GM12878 (cell line): Measurements from ENCODE around the gene MAPK8IP1. TPM values are rescaled to one million over a fixed set of nuclear protein-coding genes. Genes with fewer than 3 reads are reported as not detected.

ENCODE experiments used
- ATF7 ChIP-seq: fragments of 450-650 bp; IDR thresholded peaks from 2 replicates; pipeline ENCODE4 v1.6.1; 2016; ENCODE audit warnings: low read depth, mild to moderate bottlenecking
- CBFB ChIP-seq: IDR thresholded peaks from 2 replicates; pipeline ENCODE4 v1.6.1; 2016; ENCODE audit warnings: antibody characterized with exemption, low read depth
- CREB1 ChIP-seq: IDR thresholded peaks from 2 replicates; pipeline ENCODE4 v1.6.1; 2012; ENCODE audit warnings: low read depth, mild to moderate bottlenecking, inconsistent platforms
- EED ChIP-seq: sonication (generic); IDR thresholded peaks from 2 replicates; pipeline ENCODE4 v1.6.1; 2016; ENCODE audit warnings: antibody characterized with exemption, low read depth
- ESRRA ChIP-seq: IDR thresholded peaks from 2 replicates; pipeline ENCODE4 v1.6.1; 2012; ENCODE audit warnings: mild to moderate bottlenecking, low read length, improper control_type of control experiment
- ETV6 ChIP-seq, 2 experiments: fragments of 450-650 bp in 1 of 2; IDR thresholded peaks in 1 of 2; conservative IDR thresholded peaks in 1 of 2; 2 replicates each; pipeline ENCODE4 v1.6.1; 2014; ENCODE audit warnings: antibody characterized with exemption in 1 of 2, borderline replicate concordance in 1 of 2, low read depth in 1 of 2, mild to moderate bottlenecking in 1 of 2, moderate library complexity in 1 of 2
- FOS ChIP-seq: IDR thresholded peaks from 3 replicates; pipeline ENCODE4 v1.6.1; 2011; ENCODE audit warnings: borderline replicate concordance; ENCODE audit not compliant: insufficient read length; ENCODE audit errors: extremely low read depth
- GABPA ChIP-seq: IDR thresholded peaks from 2 replicates; pipeline ENCODE4 v1.6.1; 2014; ENCODE audit warnings: antibody characterized with exemption, low read depth, mild to moderate bottlenecking, inconsistent platforms
- GATAD2B ChIP-seq: fragments of 450-650 bp; conservative IDR thresholded peaks from 2 replicates; pipeline ENCODE4 v1.6.1; 2017; ENCODE audit warnings: low read depth, mild to moderate bottlenecking, moderate library complexity
- LARP7 ChIP-seq: fragments of 450-650 bp; IDR thresholded peaks from 2 replicates; pipeline ENCODE4 v1.6.1; 2017; ENCODE audit warnings: mild to moderate bottlenecking
- MAX ChIP-seq: IDR thresholded peaks from 2 replicates; pipeline ENCODE4 v1.6.1; 2012; ENCODE audit warnings: low read depth, low read length, improper control_type of control experiment
- MEF2B ChIP-seq: fragments of 450-650 bp; IDR thresholded peaks from 2 replicates; pipeline ENCODE4 v1.6.1; 2018; ENCODE audit warnings: mild to moderate bottlenecking, moderate library complexity; ENCODE audit not compliant: partially characterized antibody, poor library complexity, severe bottlenecking
- MTA2 ChIP-seq: fragments of 450-650 bp; IDR thresholded peaks from 2 replicates; pipeline ENCODE4 v1.6.1; 2016; ENCODE audit warnings: low read depth, mild to moderate bottlenecking, moderate library complexity
- MTA3 ChIP-seq: IDR thresholded peaks from 2 replicates; pipeline ENCODE4 v1.6.1; 2012; ENCODE audit warnings: low read length, inconsistent platforms, borderline replicate concordance
- POLR2A ChIP-seq: IDR thresholded peaks from 2 replicates; pipeline ENCODE4 v1.6.1; 2011; ENCODE audit warnings: low read depth, mild to moderate bottlenecking, low read length
- POLR2AphosphoS2 ChIP-seq: IDR thresholded peaks from 2 replicates; pipeline ENCODE4 v1.6.1; 2011; ENCODE audit warnings: low read depth, mild to moderate bottlenecking, low read length, improper control_type of control experiment, moderate library complexity
- RELA ChIP-seq: fragments of 450-650 bp; IDR thresholded peaks from 2 replicates; pipeline ENCODE4 v1.8.0; 2014; ENCODE audit warnings: borderline replicate concordance; ENCODE audit not compliant: partially characterized antibody
- SMARCA5 ChIP-seq: fragments of 450-650 bp; IDR thresholded peaks from 2 replicates; pipeline ENCODE4 v1.6.1; 2017; ENCODE audit warnings: mild to moderate bottlenecking
- SUZ12 ChIP-seq: fragments of 200-600 bp; sonication (generic); IDR thresholded peaks from one replicate; pipeline ENCODE4 v1.6.1; 2018; ENCODE audit warnings: antibody characterized with exemption, mild to moderate bottlenecking; ENCODE audit not compliant: unreplicated experiment
- ZNF217 ChIP-seq: fragments of 450-650 bp; IDR thresholded peaks from 2 replicates; pipeline ENCODE4 v1.6.1; 2017; ENCODE audit warnings: antibody characterized with exemption, mild to moderate bottlenecking
- polyA plus RNA-seq, 11 experiments: library from polyadenylated mRNA; depleted of rRNA in 4 of 11; unstranded in 6 of 11; stranded (reverse) in 5 of 11; fragments of >200 nt; fragmentation: Nextera tagmentation in 4 of 11; fragmentation: Illumina TruSeq in 1 of 11; extraction: Ambion mirVana in 4 of 11; extraction: Trizol in 1 of 11; gene quantifications; 1 replicate in 1 of 11; 2 replicates in 10 of 11; pipeline versions ENCODE4 v1.2.1 to v1.2.3, GENCODE V29; 2011 to 2016; ENCODE audit warnings: inconsistent platforms in 2 of 11, missing spikeins in 2 of 11, low read depth in 1 of 11
- total RNA-seq, 4 experiments: library from RNA; depleted of rRNA in 3 of 4; stranded (reverse); fragments of >200 nt in 3 of 4; fragmentation: Illumina TruSeq in 1 of 4; extraction: Trizol in 1 of 4; gene quantifications; 2 replicates each; pipeline versions ENCODE4 v1.2.1 to v1.2.3, GENCODE V29; 2013 to 2021
- TF ChIP-seq, protein P1 (sequence below): fragments of 450-650 bp; formaldehyde crosslinking; IDR thresholded peaks from 2 replicates; pipeline ENCODE4 v1.4.0; 2022; ENCODE audit warnings: mild to moderate bottlenecking, moderate library complexity
- TF ChIP-seq, protein P2 (sequence below): IDR thresholded peaks from 2 replicates; pipeline ENCODE4 v1.6.1; 2012; ENCODE audit warnings: improper control_type of control experiment, low read depth, low read length; ENCODE audit not compliant: insufficient replicate concordance

The MAPK8IP1 gene
- total and polyA plus RNA-seq, 10 of the 15 experiments (the other 5 are each of a cell fraction or from before 2014, with no cell fraction given): 0.04 to 0.44 (median 0.11) TPM; not detected in 2

DNA sequence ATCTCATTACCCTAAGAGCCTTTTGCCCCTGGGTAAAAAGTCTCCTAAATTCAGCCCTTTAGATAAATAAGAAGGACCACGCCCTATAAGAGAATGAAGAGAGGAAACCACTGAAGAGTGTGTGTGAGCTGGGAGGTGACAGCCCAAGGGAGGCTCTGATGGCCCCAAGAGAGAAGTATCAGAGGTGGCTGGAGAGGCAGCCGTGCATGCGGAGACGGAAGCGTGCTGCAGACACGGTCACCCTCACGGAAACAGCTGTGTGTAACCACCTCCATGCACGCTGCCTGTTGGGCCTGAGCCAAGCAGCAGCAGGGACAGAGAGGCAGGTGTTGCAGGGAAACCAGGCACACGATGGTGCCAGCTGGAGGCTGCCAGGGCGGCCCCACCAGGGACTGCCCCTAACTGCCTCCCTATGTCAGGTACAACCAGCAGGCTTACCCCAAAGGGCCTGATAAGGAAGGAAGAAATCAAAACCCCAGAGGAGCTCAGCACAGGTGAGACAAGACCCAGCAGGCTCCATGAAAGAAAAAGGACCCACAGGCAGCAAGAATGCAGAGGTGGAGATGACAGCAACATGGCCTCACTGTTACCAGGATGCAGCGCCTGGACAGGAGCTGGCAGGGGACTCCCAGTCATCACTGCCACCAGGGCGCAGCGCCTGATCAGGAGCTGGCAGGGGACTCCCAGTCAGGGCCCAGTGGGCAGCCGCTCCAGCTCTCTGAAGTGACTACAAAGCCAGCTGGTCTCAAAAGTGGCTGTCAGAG lies 44.8 kb downstream of the MAPK8IP1 start (continued):
- TF ChIP-seq SMARCA5 (0 out of 2 replicates have a peak, but pooled peaks have one; percentile 31), ETV6 (conservative IDR thresholded peaks at IDR 0.05 in 1 of 2, IDR thresholded peaks at IDR 0.05 in 1 of 2; ENCODE audit: borderline replicate concordance in 1 of 2, low read depth in 1 of 2) (peak in 1 of 2 experiments; percentile 77; a peak in 2 of 4 replicates), ESRRA (no peak), POLR2AphosphoS2 (peak; percentile 71; the same call in 1 of the 2 replicates), ZNF217 (peak; percentile 95), MEF2B (peak; percentile 99), RELA (peak; percentile 17), GABPA (peak; percentile 76), POLR2A (peak; percentile 29; the same call in 1 of the 2 replicates), ATF7 (peak; percentile 73), SUZ12 (no peak), LARP7 (peak; percentile 88), MAX (peak; percentile 91), CBFB (peak; percentile 41; the same call in 1 of the 2 replicates), MTA2 (peak; percentile 58), MTA3 (no peak; the same call in 1 of the 2 replicates), EED (peak; percentile 65), FOS (no peak), CREB1 (peak; percentile 68; the same call in 1 of the 2 replicates), GATAD2B (peak; percentile 97)
- TF ChIP-seq, protein P1, sequence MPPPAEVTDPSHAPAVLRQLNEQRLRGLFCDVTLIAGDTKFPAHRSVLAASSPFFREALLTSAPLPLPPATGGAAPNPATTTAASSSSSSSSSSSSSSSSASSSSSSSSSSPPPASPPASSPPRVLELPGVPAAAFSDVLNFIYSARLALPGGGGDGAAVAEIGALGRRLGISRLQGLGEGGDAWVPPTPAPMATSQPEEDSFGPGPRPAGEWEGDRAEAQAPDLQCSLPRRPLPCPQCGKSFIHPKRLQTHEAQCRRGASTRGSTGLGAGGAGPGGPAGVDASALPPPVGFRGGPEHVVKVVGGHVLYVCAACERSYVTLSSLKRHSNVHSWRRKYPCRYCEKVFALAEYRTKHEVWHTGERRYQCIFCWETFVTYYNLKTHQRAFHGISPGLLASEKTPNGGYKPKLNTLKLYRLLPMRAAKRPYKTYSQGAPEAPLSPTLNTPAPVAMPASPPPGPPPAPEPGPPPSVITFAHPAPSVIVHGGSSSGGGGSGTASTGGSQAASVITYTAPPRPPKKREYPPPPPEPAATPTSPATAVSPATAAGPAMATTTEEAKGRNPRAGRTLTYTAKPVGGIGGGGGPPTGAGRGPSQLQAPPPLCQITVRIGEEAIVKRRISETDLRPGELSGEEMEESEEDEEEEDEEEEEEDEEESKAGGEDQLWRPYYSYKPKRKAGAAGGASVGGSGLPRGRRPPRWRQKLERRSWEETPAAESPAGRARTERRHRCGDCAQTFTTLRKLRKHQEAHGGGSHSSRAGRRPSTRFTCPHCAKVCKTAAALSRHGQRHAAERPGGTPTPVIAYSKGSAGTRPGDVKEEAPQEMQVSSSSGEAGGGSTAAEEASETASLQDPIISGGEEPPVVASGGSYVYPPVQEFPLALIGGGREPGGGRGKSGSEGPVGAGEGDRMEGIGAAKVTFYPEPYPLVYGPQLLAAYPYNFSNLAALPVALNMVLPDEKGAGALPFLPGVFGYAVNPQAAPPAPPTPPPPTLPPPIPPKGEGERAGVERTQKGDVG (CRISPR knock-in tag): no peak
- TF ChIP-seq, protein P2, sequence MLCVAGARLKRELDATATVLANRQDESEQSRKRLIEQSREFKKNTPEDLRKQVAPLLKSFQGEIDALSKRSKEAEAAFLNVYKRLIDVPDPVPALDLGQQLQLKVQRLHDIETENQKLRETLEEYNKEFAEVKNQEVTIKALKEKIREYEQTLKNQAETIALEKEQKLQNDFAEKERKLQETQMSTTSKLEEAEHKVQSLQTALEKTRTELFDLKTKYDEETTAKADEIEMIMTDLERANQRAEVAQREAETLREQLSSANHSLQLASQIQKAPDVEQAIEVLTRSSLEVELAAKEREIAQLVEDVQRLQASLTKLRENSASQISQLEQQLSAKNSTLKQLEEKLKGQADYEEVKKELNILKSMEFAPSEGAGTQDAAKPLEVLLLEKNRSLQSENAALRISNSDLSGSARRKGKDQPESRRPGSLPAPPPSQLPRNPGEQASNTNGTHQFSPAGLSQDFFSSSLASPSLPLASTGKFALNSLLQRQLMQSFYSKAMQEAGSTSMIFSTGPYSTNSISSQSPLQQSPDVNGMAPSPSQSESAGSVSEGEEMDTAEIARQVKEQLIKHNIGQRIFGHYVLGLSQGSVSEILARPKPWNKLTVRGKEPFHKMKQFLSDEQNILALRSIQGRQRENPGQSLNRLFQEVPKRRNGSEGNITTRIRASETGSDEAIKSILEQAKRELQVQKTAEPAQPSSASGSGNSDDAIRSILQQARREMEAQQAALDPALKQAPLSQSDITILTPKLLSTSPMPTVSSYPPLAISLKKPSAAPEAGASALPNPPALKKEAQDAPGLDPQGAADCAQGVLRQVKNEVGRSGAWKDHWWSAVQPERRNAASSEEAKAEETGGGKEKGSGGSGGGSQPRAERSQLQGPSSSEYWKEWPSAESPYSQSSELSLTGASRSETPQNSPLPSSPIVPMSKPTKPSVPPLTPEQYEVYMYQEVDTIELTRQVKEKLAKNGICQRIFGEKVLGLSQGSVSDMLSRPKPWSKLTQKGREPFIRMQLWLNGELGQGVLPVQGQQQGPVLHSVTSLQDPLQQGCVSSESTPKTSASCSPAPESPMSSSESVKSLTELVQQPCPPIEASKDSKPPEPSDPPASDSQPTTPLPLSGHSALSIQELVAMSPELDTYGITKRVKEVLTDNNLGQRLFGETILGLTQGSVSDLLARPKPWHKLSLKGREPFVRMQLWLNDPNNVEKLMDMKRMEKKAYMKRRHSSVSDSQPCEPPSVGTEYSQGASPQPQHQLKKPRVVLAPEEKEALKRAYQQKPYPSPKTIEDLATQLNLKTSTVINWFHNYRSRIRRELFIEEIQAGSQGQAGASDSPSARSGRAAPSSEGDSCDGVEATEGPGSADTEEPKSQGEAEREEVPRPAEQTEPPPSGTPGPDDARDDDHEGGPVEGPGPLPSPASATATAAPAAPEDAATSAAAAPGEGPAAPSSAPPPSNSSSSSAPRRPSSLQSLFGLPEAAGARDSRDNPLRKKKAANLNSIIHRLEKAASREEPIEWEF: peak; percentile 96
